ENCODE data around the gene BCL6. TPM values are rescaled to one million over a fixed set of nuclear protein-coding genes. Genes with fewer than 3 reads are reported as not detected.
A peak's percentile ranks its signal among the peaks of the same experiment; 100 is the strongest.

The BCL6 gene
- total RNA-seq, 6 experiments from 2014 or later: 28.0 to 36.5 (median 31.1) TPM

DNA sequence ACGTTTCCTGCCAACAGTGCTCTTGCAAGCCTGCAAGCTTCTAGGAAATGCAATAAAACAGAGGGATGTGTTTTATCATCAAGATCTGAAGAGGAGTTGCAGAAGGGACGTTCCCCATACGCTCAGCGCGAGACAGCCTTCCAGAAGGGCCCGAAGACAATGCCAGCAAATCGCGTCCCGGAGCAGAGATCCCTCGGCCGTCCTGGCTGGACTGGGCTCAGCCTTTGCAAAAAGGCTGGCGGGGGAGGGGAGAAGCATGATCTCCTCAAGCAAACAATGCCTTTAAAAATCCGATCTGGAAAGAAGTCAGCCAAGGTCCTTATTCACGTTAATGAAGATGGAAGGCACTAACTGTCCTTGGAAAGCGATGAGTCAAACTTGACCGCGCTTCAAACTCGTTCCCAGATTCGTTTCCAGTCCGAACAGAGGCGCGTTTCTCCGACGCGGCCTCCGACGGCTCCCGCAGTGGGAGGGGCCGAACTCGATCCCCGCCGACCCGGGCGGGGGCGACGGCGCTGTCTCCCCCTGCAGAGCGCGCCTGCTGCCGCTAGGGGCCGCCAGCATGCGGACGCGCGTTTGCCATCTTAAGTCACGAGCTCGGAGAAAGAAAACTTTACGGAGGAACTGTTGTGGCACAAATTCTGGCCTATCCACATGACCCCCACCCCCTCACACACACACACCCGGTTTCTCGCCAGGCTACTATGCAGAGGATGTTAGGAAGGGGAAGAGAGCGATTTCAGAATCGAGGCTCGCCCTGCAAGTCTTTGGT is 5.5 kb downstream of the BCL6 start:
- H3K27me3 Mint-ChIP-seq (ENCODE audit: insufficient read depth): peaks cover 5% of the 10 kb centered on the region; the same call in 1 of the 2 replicates
- H3K4me3 Mint-ChIP-seq: peak overlapping the region; percentile 97
- peaks cover 21% of the 10 kb centered on the region for H3K36me3 Mint-ChIP-seq (ENCODE audit: low read depth)
- H3K27ac Mint-ChIP-seq: peak overlapping the region; percentile 100
- TF ChIP-seq, protein P1, sequence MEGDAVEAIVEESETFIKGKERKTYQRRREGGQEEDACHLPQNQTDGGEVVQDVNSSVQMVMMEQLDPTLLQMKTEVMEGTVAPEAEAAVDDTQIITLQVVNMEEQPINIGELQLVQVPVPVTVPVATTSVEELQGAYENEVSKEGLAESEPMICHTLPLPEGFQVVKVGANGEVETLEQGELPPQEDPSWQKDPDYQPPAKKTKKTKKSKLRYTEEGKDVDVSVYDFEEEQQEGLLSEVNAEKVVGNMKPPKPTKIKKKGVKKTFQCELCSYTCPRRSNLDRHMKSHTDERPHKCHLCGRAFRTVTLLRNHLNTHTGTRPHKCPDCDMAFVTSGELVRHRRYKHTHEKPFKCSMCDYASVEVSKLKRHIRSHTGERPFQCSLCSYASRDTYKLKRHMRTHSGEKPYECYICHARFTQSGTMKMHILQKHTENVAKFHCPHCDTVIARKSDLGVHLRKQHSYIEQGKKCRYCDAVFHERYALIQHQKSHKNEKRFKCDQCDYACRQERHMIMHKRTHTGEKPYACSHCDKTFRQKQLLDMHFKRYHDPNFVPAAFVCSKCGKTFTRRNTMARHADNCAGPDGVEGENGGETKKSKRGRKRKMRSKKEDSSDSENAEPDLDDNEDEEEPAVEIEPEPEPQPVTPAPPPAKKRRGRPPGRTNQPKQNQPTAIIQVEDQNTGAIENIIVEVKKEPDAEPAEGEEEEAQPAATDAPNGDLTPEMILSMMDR (IDR thresholded peaks at IDR 0.05): peak; percentile 94
- H3K4me1 Mint-ChIP-seq (ENCODE audit: low read depth): peaks cover 71% of the 10 kb centered on the region
- no peaks in the 10 kb centered on the region for H3K9me3 Mint-ChIP-seq
- DNase-seq: peak; percentile 91

DNA sequence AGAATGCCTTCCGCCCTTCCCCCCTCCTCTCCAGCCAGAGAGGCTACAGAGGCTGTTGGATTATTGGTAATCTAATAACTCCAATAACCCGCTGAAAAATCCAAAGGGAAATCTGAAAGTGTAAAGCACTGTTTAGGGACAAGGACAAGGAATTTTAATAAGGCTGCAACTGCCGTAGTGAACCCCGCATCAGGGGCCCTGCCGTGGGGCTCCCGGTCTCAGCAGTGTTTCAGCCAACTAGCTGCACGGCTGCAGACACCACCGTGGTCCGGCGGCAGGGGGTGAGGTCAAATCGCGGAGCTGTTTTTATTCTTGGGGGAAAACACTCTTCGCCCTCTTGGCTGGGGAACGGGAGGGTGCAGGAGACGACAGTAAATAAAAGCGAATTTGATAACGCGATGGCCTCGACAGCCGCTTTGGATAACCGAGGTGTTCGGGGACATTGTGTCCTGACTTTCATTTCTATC is 6.1 kb downstream of the BCL6 start:
- Mint-ChIP-seq H3K4me1 (ENCODE audit: low read depth) (peaks cover 71% of the 10 kb centered on the region), H3K4me3 (peak overlapping the region; percentile 97), H3K36me3 (ENCODE audit: low read depth) (peaks cover 15% of the 10 kb centered on the region), H3K27me3 (ENCODE audit: insufficient read depth) (peaks cover 5% of the 10 kb centered on the region; the same call in 1 of the 2 replicates), H3K27ac (peak overlapping the region; percentile 100), H3K9me3 (no peaks in the 10 kb centered on the region)
- TF ChIP-seq, protein P1 (IDR thresholded peaks at IDR 0.05): peak; percentile 26
- no peak for DNase-seq

DNA sequence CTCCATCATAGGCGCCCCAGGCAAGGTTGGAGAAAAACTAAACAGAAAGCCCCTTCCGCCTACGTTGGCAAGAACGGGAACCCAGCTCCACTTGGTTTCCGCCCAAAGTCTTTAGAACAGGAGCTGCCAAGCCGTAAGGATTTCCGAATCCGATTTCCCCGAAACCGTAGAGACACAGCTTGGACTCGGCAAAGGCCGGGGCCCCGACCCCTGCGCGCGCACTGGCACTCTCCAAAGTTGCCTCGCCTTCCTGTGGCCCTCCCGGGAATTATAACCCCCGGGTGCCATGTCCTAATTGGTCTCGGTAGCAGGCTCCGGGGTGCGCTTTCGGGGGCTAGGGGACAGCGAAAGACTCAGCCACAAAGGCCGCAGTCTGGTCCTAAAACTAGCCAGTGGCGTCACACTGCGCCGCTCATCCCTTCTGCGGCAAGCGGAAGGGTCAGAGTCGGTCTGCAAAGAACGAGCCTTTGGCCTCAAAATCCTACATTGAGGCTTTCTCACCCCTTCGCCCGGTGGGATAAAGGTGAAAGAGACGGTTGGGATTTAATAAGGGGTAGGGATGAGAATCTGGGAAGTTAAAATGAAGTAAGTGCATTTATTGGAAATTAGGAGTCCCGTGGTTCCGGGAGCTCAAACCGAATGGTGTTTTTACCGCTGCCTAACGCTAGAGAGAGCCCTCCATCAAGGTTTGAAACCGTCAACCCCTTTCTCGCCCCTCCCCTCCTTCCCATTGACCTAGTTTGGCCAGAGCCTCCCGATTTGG is 6.8 kb downstream of the BCL6 start:
- peaks cover 3% of the 10 kb centered on the region; the same call in 1 of the 2 replicates for H3K27me3 Mint-ChIP-seq (ENCODE audit: insufficient read depth)
- TF ChIP-seq, protein P1 (IDR thresholded peaks at IDR 0.05): peak; percentile 80
- peak; percentile 83 for DNase-seq
- peaks cover 16% of the 10 kb centered on the region for H3K36me3 Mint-ChIP-seq (ENCODE audit: low read depth)
- H3K4me3 Mint-ChIP-seq: peak overlapping the region; percentile 97
- H3K4me1 Mint-ChIP-seq (ENCODE audit: low read depth): peaks cover 71% of the 10 kb centered on the region
- peak overlapping the region; percentile 100 for H3K27ac Mint-ChIP-seq
- H3K9me3 Mint-ChIP-seq: no peaks in the 10 kb centered on the region

DNA sequence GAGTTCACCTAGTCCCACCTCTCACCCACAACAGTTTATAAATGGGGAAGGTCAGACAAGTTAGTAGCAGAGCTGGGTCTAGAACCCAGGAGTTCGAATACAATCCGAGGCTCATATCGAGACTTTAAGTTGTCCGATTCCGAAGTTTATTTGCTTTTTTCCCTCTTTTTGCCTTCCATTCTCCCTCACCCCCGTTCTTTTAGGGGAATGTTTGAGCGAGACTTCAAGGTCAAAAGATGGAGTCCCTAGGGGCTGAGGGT is 7.3 kb downstream of the BCL6 start:
- H3K36me3 Mint-ChIP-seq (ENCODE audit: low read depth): peaks cover 21% of the 10 kb centered on the region
- H3K27me3 Mint-ChIP-seq (ENCODE audit: insufficient read depth): peaks cover 3% of the 10 kb centered on the region; the same call in 1 of the 2 replicates
- TF ChIP-seq, protein P1 (IDR thresholded peaks at IDR 0.05): no peak
- no peak for DNase-seq
- H3K9me3 Mint-ChIP-seq: no peaks in the 10 kb centered on the region
- peaks cover 71% of the 10 kb centered on the region for H3K4me1 Mint-ChIP-seq (ENCODE audit: low read depth)
- H3K4me3 Mint-ChIP-seq: peak overlapping the region; percentile 97
- H3K27ac Mint-ChIP-seq: peak overlapping the region; percentile 100

DNA sequence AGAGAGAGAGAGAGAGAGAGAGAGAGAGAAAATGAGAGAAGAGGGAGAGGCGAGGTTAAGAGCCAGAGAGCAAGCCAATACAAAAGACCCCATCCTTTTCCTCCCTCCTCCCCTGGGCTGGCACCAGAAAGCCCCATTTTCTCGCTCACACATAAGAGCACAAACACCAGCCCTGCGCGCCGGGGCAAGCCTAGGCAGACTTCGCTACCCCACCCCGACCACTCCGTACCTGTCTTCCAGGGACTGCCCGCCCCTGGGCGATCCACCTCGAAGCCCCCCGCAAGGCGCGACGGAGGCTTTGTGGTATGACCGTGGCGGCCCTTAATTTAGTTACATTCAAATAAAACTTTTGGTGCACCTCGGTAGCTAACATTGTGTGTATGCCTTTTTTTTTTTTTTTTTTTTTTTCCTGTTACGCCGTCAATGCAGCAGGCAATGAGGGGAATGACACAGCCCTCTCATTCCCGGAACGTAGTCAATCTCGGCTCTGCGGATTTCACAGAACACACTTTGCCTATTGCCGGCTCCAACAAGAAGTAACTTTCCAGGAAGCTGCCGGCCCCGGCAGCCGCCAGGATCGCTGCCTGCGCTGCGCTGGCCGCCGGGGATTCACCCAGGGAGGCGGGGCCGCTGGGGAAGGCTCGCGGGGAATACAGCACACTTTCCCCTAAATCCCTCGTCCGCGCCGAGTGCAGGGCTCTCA is 7.7 kb downstream of the BCL6 start:
- TF ChIP-seq, protein P1 (IDR thresholded peaks at IDR 0.05): peak; percentile 17; the same call in 1 of the 2 replicates

More for the DNA sequence above, 7.7 kb downstream of the BCL6 start:
- Mint-ChIP-seq H3K9me3 (no peaks in the 10 kb centered on the region), H3K4me1 (ENCODE audit: low read depth) (peaks cover 66% of the 10 kb centered on the region), H3K27me3 (ENCODE audit: insufficient read depth) (peaks cover 3% of the 10 kb centered on the region; the same call in 1 of the 2 replicates), H3K4me3 (peak overlapping the region; percentile 97), H3K27ac (peak overlapping the region; percentile 100), H3K36me3 (ENCODE audit: low read depth) (peaks cover 26% of the 10 kb centered on the region)
- DNase-seq: peak; percentile 65

Data from HFFc6 (cell line).